ENCODE data around the gene ANK2. TPM values are rescaled to one million over a fixed set of nuclear protein-coding genes. Genes with fewer than 3 reads are reported as not detected.

ANK2 gene
- total and polyA plus RNA-seq, 2 experiments from 2014 or later, result 7.7 to 40.4 TPM

DNA sequence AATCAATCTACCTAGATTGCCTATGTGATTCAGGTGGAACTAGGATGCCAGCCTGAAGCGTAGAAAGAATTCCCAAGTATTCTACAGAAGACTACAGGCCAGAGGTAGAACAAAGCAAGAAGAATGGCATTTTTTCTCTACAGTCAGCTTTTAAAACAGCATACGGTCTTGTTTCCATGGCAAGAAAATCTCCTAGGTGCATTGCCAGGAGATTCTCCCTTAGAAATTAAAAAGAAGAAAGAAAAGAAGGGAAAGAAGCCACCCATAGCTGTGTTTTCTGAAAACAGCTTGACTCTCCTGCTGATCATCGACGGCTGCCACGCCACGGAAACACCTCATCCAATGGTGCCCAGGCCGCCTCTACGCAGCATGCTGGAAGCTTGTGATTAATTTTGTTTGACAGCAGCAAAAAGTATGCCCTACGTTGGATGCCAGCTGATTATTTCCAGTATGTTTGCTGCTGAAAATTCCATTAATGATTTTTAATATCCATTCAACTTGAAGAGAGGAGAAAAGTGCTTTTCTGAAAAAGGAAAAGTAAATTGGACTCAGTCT, 24.1 kb downstream of the ANK2 start:
- TF ChIP-seq ZNF331 (CRISPR knock-in tag; IDR thresholded peaks at IDR 0.05; ENCODE audit: low read depth), result no peak
- TF ChIP-seq EZH2phosphoT487 (IDR thresholded peaks at IDR 0.05; ENCODE audit: unreplicated experiment), result no peak
- TF ChIP-seq, protein P1, sequence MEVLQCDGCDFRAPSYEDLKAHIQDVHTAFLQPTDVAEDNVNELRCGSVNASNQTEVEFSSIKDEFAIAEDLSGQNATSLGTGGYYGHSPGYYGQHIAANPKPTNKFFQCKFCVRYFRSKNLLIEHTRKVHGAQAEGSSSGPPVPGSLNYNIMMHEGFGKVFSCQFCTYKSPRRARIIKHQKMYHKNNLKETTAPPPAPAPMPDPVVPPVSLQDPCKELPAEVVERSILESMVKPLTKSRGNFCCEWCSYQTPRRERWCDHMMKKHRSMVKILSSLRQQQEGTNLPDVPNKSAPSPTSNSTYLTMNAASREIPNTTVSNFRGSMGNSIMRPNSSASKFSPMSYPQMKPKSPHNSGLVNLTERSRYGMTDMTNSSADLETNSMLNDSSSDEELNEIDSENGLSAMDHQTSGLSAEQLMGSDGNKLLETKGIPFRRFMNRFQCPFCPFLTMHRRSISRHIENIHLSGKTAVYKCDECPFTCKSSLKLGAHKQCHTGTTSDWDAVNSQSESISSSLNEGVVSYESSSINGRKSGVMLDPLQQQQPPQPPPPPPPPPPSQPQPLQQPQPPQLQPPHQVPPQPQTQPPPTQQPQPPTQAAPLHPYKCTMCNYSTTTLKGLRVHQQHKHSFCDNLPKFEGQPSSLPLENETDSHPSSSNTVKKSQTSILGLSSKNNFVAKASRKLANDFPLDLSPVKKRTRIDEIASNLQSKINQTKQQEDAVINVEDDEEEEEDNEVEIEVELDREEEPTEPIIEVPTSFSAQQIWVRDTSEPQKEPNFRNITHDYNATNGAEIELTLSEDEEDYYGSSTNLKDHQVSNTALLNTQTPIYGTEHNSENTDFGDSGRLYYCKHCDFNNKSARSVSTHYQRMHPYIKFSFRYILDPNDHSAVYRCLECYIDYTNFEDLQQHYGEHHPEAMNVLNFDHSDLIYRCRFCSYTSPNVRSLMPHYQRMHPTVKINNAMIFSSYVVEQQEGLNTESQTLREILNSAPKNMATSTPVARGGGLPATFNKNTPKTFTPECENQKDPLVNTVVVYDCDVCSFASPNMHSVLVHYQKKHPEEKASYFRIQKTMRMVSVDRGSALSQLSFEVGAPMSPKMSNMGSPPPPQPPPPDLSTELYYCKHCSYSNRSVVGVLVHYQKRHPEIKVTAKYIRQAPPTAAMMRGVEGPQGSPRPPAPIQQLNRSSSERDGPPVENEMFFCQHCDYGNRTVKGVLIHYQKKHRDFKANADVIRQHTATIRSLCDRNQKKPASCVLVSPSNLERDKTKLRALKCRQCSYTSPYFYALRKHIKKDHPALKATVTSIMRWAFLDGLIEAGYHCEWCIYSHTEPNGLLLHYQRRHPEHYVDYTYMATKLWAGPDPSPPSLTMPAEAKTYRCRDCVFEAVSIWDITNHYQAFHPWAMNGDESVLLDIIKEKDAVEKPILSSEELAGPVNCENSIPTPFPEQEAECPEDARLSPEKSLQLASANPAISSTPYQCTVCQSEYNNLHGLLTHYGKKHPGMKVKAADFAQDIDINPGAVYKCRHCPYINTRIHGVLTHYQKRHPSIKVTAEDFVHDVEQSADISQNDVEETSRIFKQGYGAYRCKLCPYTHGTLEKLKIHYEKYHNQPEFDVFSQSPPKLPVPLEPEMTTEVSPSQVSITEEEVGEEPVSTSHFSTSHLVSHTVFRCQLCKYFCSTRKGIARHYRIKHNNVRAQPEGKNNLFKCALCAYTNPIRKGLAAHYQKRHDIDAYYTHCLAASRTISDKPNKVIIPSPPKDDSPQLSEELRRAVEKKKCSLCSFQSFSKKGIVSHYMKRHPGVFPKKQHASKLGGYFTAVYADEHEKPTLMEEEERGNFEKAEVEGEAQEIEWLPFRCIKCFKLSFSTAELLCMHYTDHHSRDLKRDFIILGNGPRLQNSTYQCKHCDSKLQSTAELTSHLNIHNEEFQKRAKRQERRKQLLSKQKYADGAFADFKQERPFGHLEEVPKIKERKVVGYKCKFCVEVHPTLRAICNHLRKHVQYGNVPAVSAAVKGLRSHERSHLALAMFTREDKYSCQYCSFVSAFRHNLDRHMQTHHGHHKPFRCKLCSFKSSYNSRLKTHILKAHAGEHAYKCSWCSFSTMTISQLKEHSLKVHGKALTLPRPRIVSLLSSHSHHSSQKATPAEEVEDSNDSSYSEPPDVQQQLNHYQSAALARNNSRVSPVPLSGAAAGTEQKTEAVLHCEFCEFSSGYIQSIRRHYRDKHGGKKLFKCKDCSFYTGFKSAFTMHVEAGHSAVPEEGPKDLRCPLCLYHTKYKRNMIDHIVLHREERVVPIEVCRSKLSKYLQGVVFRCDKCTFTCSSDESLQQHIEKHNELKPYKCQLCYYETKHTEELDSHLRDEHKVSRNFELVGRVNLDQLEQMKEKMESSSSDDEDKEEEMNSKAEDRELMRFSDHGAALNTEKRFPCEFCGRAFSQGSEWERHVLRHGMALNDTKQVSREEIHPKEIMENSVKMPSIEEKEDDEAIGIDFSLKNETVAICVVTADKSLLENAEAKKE (CRISPR knock-in tag; IDR thresholded peaks at IDR 0.05), result no peak
- TF ChIP-seq CTCF (conservative IDR thresholded peaks at IDR 0.05; ENCODE audit: low read depth in 2 of 2), result no peak
- no peak for TF ChIP-seq JUNB (IDR thresholded peaks at IDR 0.05; ENCODE audit: unreplicated experiment)
- no peak for TF ChIP-seq STAT1 (IDR thresholded peaks at IDR 0.05; ENCODE audit: unreplicated experiment)
- Histone ChIP-seq H3K36me3 (ENCODE audit: insufficient read depth) (no peaks in the 10 kb centered on the region), H4K20me1 (replicated peaks; ENCODE audit: insufficient read depth) (no peaks in the 10 kb centered on the region), H3K4me2 (no peak overlapping the region), H3K79me2 (replicated peaks; ENCODE audit: insufficient read depth) (no peaks in the 10 kb centered on the region), H3K27me3 (ENCODE audit: insufficient read depth) (no peaks in the 10 kb centered on the region), H2AFZ (no peak overlapping the region), H3K4me1 (ENCODE audit: insufficient read depth) (no peaks in the 10 kb centered on the region), H3K27ac (ENCODE audit: low read depth) (no peak overlapping the region), H3F3A (replicated peaks; ENCODE audit: low read depth) (no peaks in the 10 kb centered on the region), H3K4me3 (no peak overlapping the region), H3K9me2 (ENCODE audit: insufficient read depth) (no peaks in the 10 kb centered on the region)
- Mint-ChIP-seq H3K27ac (no peak overlapping the region), H3K27me3 (ENCODE audit: insufficient read depth, low read depth, poor library complexity) (no peaks in the 10 kb centered on the region), H3K9me3 (no peaks in the 10 kb centered on the region), H3K36me3 (ENCODE audit: low read depth) (no peaks in the 10 kb centered on the region), H3K4me3 (no peak overlapping the region), H3K4me1 (peaks cover 13% of the 10 kb centered on the region; the same call in 2 of the 3 replicates)
- DNase-seq (ENCODE audit: low spot score) (no peak), ATAC-seq (peak; percentile 29; the same call in 1 of the 3 replicates)
